H1 (cell line): ENCODE data around the gene TBC1D4. TPM values are rescaled to one million over a fixed set of nuclear protein-coding genes. Genes with fewer than 3 reads are reported as not detected.
A peak's percentile ranks its signal among the peaks of the same experiment; 100 is the strongest.

Experiments used
- CTCF ChIA-PET: fragments of 300-600 bp; sonication (Branson Sonifier 250); formaldehyde crosslinking; loops from one replicate; lab custom pipeline; 2021; ENCODE audit not compliant: partially characterized antibody; lab: Charles Lee
- POLR2A ChIA-PET: fragments of 300-600 bp; sonication (Branson Sonifier 250); formaldehyde crosslinking; loops from one replicate; lab custom pipeline; 2021; ENCODE audit warnings: inconsistent platforms; ENCODE audit not compliant: partially characterized antibody; lab: Charles Lee
- DNase-seq, 2 experiments: peaks; one replicate each; pipeline versions ENCODE4 v3.0.0 to v3.0.0-alpha.2; 2010 to 2022; ENCODE audit warnings: low spot score in 2 of 2, low read depth in 1 of 2, mixed read lengths in 1 of 2
- FAIRE-seq: peaks from 2 replicates; lab custom pipeline; 2011; peaks lifted over from hg19 to GRCh38; lab: Jason Lieb, UNC
- H2AFZ ChIP-seq: 2 replicates; pipeline ENCODE4 v1.8.1; 2012; ENCODE audit warnings: low read length, inconsistent platforms
- H2AK5ac ChIP-seq: 2 replicates; pipeline ENCODE4 v1.6.1; 2013; ENCODE audit warnings: low read depth, low read length
- H2BK120ac ChIP-seq: replicated peaks from 2 replicates; pipeline ENCODE3; 2013; ENCODE audit warnings: low read depth, low read length, inconsistent platforms
- H2BK12ac ChIP-seq: 2 replicates; pipeline ENCODE4 v1.6.1; 2013; ENCODE audit warnings: low read depth, low read length
- H2BK15ac ChIP-seq: 2 replicates; pipeline ENCODE4 v1.6.1; 2013; ENCODE audit warnings: low read length
- H2BK20ac ChIP-seq: 2 replicates; pipeline ENCODE4 v1.6.1; 2013; ENCODE audit warnings: low read length
- H2BK5ac ChIP-seq: 2 replicates; pipeline ENCODE4 v1.6.1; 2013; ENCODE audit warnings: low read depth, low read length
- H3K14ac ChIP-seq: 2 replicates; pipeline ENCODE4 v1.6.1; 2013; ENCODE audit warnings: inconsistent platforms; ENCODE audit not compliant: insufficient read length
- H3K18ac ChIP-seq: 2 replicates; pipeline ENCODE4 v1.6.1; 2013; ENCODE audit warnings: low read length; ENCODE audit errors: extremely low read depth
- H3K23ac ChIP-seq: 2 replicates; pipeline ENCODE4 v1.6.1; 2013; ENCODE audit warnings: inconsistent platforms; ENCODE audit not compliant: insufficient read length
- H3K23me2 ChIP-seq: 2 replicates; pipeline ENCODE4 v1.6.1; 2013; ENCODE audit warnings: low read depth, low read length
- H3K27ac ChIP-seq: 2 replicates; pipeline ENCODE4 v1.6.1; 2011; ENCODE audit warnings: low read depth, low read length, inconsistent platforms
- H3K27me3 ChIP-seq, 4 experiments: replicated peaks in 1 of 4; 1 replicate in 1 of 4; 2 replicates in 3 of 4; pipeline versions ENCODE4 v1.6.1 to v1.8.1; 2011 to 2013; ENCODE audit warnings: low read length in 3 of 4, mild to moderate bottlenecking in 3 of 4, inconsistent platforms in 2 of 4, mixed read lengths in 2 of 4, moderate library complexity in 1 of 4; ENCODE audit not compliant: control insufficient read depth in 3 of 4, insufficient read depth in 3 of 4; ENCODE audit errors: extremely low read depth in 1 of 4
- H3K36me3 ChIP-seq, 4 experiments: 2 replicates each; pipeline versions ENCODE4 v1.6.1 to v1.8.1; 2011 to 2013; ENCODE audit warnings: mild to moderate bottlenecking in 4 of 4, low read length in 3 of 4, moderate library complexity in 2 of 4, control low read depth in 1 of 4, inconsistent platforms in 1 of 4; ENCODE audit not compliant: insufficient read depth in 4 of 4, control insufficient read depth in 2 of 4
- H3K4ac ChIP-seq: replicated peaks from 2 replicates; pipeline ENCODE3; 2013; ENCODE audit warnings: low read length, low read depth, mixed read lengths, inconsistent platforms; ENCODE audit not compliant: insufficient read length
- H3K4me1 ChIP-seq, 4 experiments: replicated peaks in 1 of 4; 1 replicate in 1 of 4; 2 replicates in 3 of 4; pipeline versions ENCODE4 v1.6.1 to v1.8.1; 2011 to 2013; ENCODE audit warnings: low read length in 3 of 4, inconsistent platforms in 2 of 4, mixed read lengths in 1 of 4; ENCODE audit not compliant: insufficient read depth in 4 of 4, control insufficient read depth in 3 of 4
- H3K4me2 ChIP-seq, 2 experiments: 2 replicates each; pipeline versions ENCODE4 v1.6.1 to v1.8.1; 2011 to 2013; ENCODE audit warnings: low read depth in 2 of 2, low read length in 2 of 2, control low read depth in 1 of 2, inconsistent platforms in 1 of 2, mild to moderate bottlenecking in 1 of 2; ENCODE audit not compliant: insufficient read depth in 1 of 2
- H3K4me3 ChIP-seq, 4 experiments: fragments of 200-600, 300-600 bp in 1 of 4; sonication (generic), shearing (Covaris generic), sonication (Bioruptor Twin) in 1 of 4; 2 replicates each; pipeline versions ENCODE4 v1.5.1 to v1.8.1; 2011 to 2016; ENCODE audit warnings: low read length in 4 of 4, low read depth in 3 of 4, control low read depth in 2 of 4, inconsistent platforms in 2 of 4, mild to moderate bottlenecking in 2 of 4, mixed read lengths in 1 of 4, moderate library complexity in 1 of 4; ENCODE audit not compliant: insufficient read depth in 2 of 4; ENCODE audit errors: extremely low read depth in 1 of 4
- H3K56ac ChIP-seq: replicated peaks from 2 replicates; pipeline ENCODE3; 2013; ENCODE audit warnings: low read depth, mild to moderate bottlenecking, mixed read lengths, low read length, inconsistent platforms; ENCODE audit not compliant: insufficient read length
- H3K79me1 ChIP-seq: 2 replicates; pipeline ENCODE4 v1.6.1; 2013; ENCODE audit warnings: low read depth, low read length, control low read depth
- H3K79me2 ChIP-seq, 2 experiments: 2 replicates each; pipeline versions ENCODE4 v1.6.1 to v1.8.1; 2012 to 2013; ENCODE audit warnings: low read length in 2 of 2, mild to moderate bottlenecking in 2 of 2, inconsistent platforms in 1 of 2; ENCODE audit not compliant: insufficient read depth in 2 of 2, control insufficient read depth in 1 of 2
- H3K9ac ChIP-seq, 4 experiments: replicated peaks in 1 of 4; 1 replicate in 1 of 4; 2 replicates in 3 of 4; pipeline versions ENCODE4 v1.6.1 to v1.8.1; 2011 to 2013; ENCODE audit warnings: low read depth in 3 of 4, low read length in 3 of 4, control low read depth in 2 of 4, mild to moderate bottlenecking in 2 of 4, moderate library complexity in 2 of 4, inconsistent platforms in 1 of 4; ENCODE audit errors: extremely low read depth in 1 of 4
- H3K9me3 ChIP-seq, 2 experiments: 2 replicates each; pipeline versions ENCODE4 v1.6.1 to v1.8.1; 2012 to 2013; ENCODE audit warnings: mild to moderate bottlenecking in 2 of 2, moderate library complexity in 2 of 2, control low read depth in 1 of 2, inconsistent platforms in 1 of 2, low read depth in 1 of 2, low read length in 1 of 2, mixed read lengths in 1 of 2; ENCODE audit not compliant: insufficient read depth in 2 of 2
- H4K20me1 ChIP-seq, 2 experiments: replicated peaks in 1 of 2; 2 replicates each; pipeline versions ENCODE3 to v1.8.1; 2011 to 2013; ENCODE audit warnings: inconsistent platforms in 2 of 2, low read length in 2 of 2, mild to moderate bottlenecking in 1 of 2; ENCODE audit not compliant: insufficient read depth in 2 of 2, control insufficient read depth in 1 of 2
- H4K5ac ChIP-seq: 2 replicates; pipeline ENCODE4 v1.6.1; 2013; ENCODE audit warnings: low read length, low read depth, mixed read lengths, inconsistent platforms; ENCODE audit not compliant: insufficient read length
- H4K8ac ChIP-seq: 2 replicates; pipeline ENCODE4 v1.8.0; 2013; ENCODE audit warnings: mild to moderate bottlenecking, moderate library complexity, low read length, inconsistent platforms; ENCODE audit not compliant: insufficient read depth; ENCODE audit errors: extremely low read depth
- H4K91ac ChIP-seq: replicated peaks from 2 replicates; pipeline ENCODE3; 2013; ENCODE audit warnings: low read length, mixed read lengths, inconsistent platforms; ENCODE audit not compliant: insufficient read length
- ATF3 ChIP-seq: IDR thresholded peaks from 2 replicates; pipeline ENCODE4 v1.6.1; 2011; ENCODE audit warnings: low read depth, mild to moderate bottlenecking, low read length; ENCODE audit not compliant: insufficient read depth
- CTBP2 ChIP-seq: IDR thresholded peaks from 2 replicates; pipeline ENCODE4 v1.7.0; 2011; ENCODE audit warnings: borderline replicate concordance, mild to moderate bottlenecking, moderate library complexity, mixed read lengths, low read length; ENCODE audit not compliant: insufficient read depth, insufficient read length
- E2F6 ChIP-seq: IDR thresholded peaks from 2 replicates; pipeline ENCODE4 v1.6.1; 2012; ENCODE audit warnings: inconsistent platforms
- GTF2F1 ChIP-seq: IDR thresholded peaks from 2 replicates; pipeline ENCODE4 v1.6.1; 2012; ENCODE audit warnings: low read depth, low read length, improper control_type of control experiment, borderline replicate concordance
- HDAC2 ChIP-seq, 2 experiments: fragments of 300-600 bp in 1 of 2; sonication (generic) in 1 of 2; IDR thresholded peaks; 2 replicates each; pipeline ENCODE4 v1.6.1; 2011 to 2012; ENCODE audit warnings: low read depth in 2 of 2, low read length in 2 of 2, mild to moderate bottlenecking in 2 of 2, moderate library complexity in 2 of 2, borderline replicate concordance in 1 of 2, inconsistent platforms in 1 of 2
- JUN ChIP-seq: IDR thresholded peaks from 2 replicates; pipeline ENCODE4 v1.6.1; 2011; ENCODE audit warnings: low read depth, mild to moderate bottlenecking, improper control_type of control experiment, low read length
- JUND ChIP-seq: IDR thresholded peaks from 2 replicates; pipeline ENCODE4 v1.6.1; 2011; ENCODE audit warnings: mild to moderate bottlenecking, improper control_type of control experiment, low read length
- RXRA ChIP-seq: IDR thresholded peaks from 2 replicates; pipeline ENCODE4 v1.6.1; 2011; ENCODE audit warnings: low read depth, mild to moderate bottlenecking, low read length, moderate library complexity; ENCODE audit not compliant: insufficient read depth
- SIRT6 ChIP-seq: IDR thresholded peaks from one replicate; pipeline ENCODE4 v1.7.1; 2012; ENCODE audit warnings: low read length, inconsistent platforms
- SIX5 ChIP-seq: IDR thresholded peaks from 2 replicates; pipeline ENCODE4 v1.6.1; 2011; ENCODE audit warnings: mild to moderate bottlenecking, low read depth, low read length
- SP1 ChIP-seq: IDR thresholded peaks from 2 replicates; pipeline ENCODE4 v1.6.1; 2011; ENCODE audit warnings: low read depth, low read length
- TEAD4 ChIP-seq: IDR thresholded peaks from 2 replicates; pipeline ENCODE4 v1.6.1; 2012; ENCODE audit warnings: low read depth, low read length, inconsistent platforms, mixed read lengths
- WGBS, 2 experiments: shearing (Covaris generic) in 1 of 2; methylation state at CpG; one replicate each; pipeline versions ENCODE4 v1.1.6 to v1.1.7; 2013 to 2015; ENCODE audit warnings: low lambda C conversion rate in 2 of 2, mixed read lengths in 2 of 2, inconsistent platforms in 1 of 2, low coverage in 1 of 2, missing lambda C conversion rate in 1 of 2; ENCODE audit not compliant: insufficient replicate concordance in 2 of 2, insufficient coverage in 1 of 2, insufficient read length in 1 of 2; ENCODE audit errors: extremely low coverage in 1 of 2, missing lambda C conversion rate in 1 of 2; 5-methylcytosine and 5-hydroxymethylcytosine counted together
- polyA plus RNA-seq, 7 experiments: library from polyadenylated mRNA; depleted of rRNA in 3 of 7; stranded (reverse) in 5 of 7; unstranded in 2 of 7; fragments of >200 nt in 5 of 7; fragments of 200-250 nt in 2 of 7; gene quantifications; 1 replicate in 5 of 7; 2 replicates in 1 of 7; 4 replicates in 1 of 7; pipeline versions ENCODE4 v1.2.1 to v1.2.3, GENCODE V29; 2011 to 2013; ENCODE audit warnings: missing spikeins in 2 of 7, mixed read lengths in 2 of 7
- total RNA-seq: library from RNA; stranded (reverse); fragmentation: NEBNext Ultra II Directional; extraction: Animal tissue kit (Norgen Biotek cat#: 25700); gene quantifications from 2 replicates; pipeline ENCODE4 v1.2.1, GENCODE V29; 2021

TBC1D4 gene
- total and polyA plus RNA-seq, 2 of the 8 experiments (the other 6 are each of a cell fraction or from before 2014, with no cell fraction given), result 16.7 to 39.0 TPM

GRCh38 chr13:75508002-75508548, 26.1 kb upstream of the TBC1D4 start:
- H2AK5ac ChIP-seq, result no peak overlapping the region
- 85% methylated on average over 6 of the region's 6 CpGs; no CpG with 5 or more reads in 1 of the 2 experiments for WGBS, 2 experiments
- H3K23me2 ChIP-seq, result no peaks in the 10 kb centered on the region; the same call in 1 of the 2 replicates
- no peak overlapping the region for H3K9ac ChIP-seq
- no peak overlapping the region for H3K4me3 ChIP-seq
- no peaks in the 10 kb centered on the region for H4K20me1 ChIP-seq
- H3K4ac ChIP-seq, result no peak overlapping the region
- no peak overlapping the region for H3K23ac ChIP-seq
- no peak overlapping the region for H4K91ac ChIP-seq
- H3K56ac ChIP-seq, result no peak overlapping the region
- no peaks in the 10 kb centered on the region for H3K79me2 ChIP-seq
- H3K27ac ChIP-seq, result no peak overlapping the region
- ChIA-PET CTCF (interaction anchor here (0.6 to 1.6 kb wide), 4 partner anchors 9 to 132 kb away, joined by 4 read pairs; no protein-coding TSS in a partner anchor), POLR2A (interaction anchor here (1.2 kb wide), 1 partner anchor 29 kb away, joined by 4 read pairs; no protein-coding TSS in a partner anchor)
- no peak overlapping the region for H4K5ac ChIP-seq
- H2BK120ac ChIP-seq, result no peak overlapping the region
- H3K18ac ChIP-seq, result no peak overlapping the region
- no peak overlapping the region for H2BK20ac ChIP-seq
- H2AFZ ChIP-seq, result no peak overlapping the region; the same call in 1 of the 2 replicates
- H3K14ac ChIP-seq, result no peak overlapping the region
- H3K9me3 ChIP-seq, result no peaks in the 10 kb centered on the region
- no peaks in the 10 kb centered on the region for H3K4me1 ChIP-seq
- no peak overlapping the region for H3K4me2 ChIP-seq
- H2BK12ac ChIP-seq, result no peak overlapping the region
- no peak overlapping the region; the same call in 1 of the 2 replicates for H2BK5ac ChIP-seq
- H2BK15ac ChIP-seq, result no peak overlapping the region
- H3K27me3 ChIP-seq, result no peaks in the 10 kb centered on the region
- no peak for DNase-seq
- no peaks in the 10 kb centered on the region for H3K79me1 ChIP-seq
- H3K36me3 ChIP-seq, result no peaks in the 10 kb centered on the region
- 0 out of 2 replicates have a peak overlapping the region, but pooled peaks have one; percentile 46 for H4K8ac ChIP-seq
- FAIRE-seq, result no peak
- TF ChIP-seq GTF2F1, result no peak
- no peak for TF ChIP-seq JUN
- no peak for TF ChIP-seq JUND
- no peak for TF ChIP-seq TEAD4
- TF ChIP-seq SP1, result no peak
- no peak for TF ChIP-seq E2F6
- TF ChIP-seq RXRA, result no peak
- no peak for TF ChIP-seq SIRT6
- TF ChIP-seq ATF3, result no peak
- no peak for TF ChIP-seq HDAC2 (IDR thresholded peaks at IDR 0.05; ENCODE audit: borderline replicate concordance in 1 of 2, low read depth in 2 of 2, low read length in 2 of 2)
- no peak for TF ChIP-seq CTBP2
- TF ChIP-seq SIX5, result no peak
